Measurements from ENCODE around the gene PDE1C.

PDE1C gene

DNA sequence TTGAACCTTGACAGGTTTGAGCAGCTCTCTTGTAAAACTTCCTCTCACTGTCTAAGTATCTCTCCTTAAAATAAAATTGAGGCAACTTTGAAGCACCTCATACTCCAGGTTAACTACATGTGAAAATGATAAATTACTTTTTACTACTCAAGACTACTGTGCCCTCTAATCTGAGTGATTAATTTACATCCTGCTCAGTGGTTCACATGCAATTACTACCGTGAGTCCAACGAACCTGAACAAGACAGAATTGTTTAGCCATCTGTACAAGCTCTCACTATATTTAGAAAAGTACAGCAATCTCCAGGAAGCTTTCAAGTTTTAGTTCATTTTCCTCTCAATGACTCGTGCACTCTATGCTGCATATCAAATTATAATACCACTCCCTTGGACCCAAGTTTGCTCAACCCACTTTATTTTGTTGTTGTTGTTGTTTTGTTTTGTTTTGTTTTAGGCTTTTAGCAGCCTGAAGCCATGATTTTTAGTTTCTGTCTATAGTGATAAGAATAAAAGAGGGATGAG is 21.2 kb downstream of the PDE1C start:
- H3K4me1 Mint-ChIP-seq = peaks cover 15% of the 10 kb centered on the region
- DNase-seq = no peak
- TF ChIP-seq, protein P1, sequence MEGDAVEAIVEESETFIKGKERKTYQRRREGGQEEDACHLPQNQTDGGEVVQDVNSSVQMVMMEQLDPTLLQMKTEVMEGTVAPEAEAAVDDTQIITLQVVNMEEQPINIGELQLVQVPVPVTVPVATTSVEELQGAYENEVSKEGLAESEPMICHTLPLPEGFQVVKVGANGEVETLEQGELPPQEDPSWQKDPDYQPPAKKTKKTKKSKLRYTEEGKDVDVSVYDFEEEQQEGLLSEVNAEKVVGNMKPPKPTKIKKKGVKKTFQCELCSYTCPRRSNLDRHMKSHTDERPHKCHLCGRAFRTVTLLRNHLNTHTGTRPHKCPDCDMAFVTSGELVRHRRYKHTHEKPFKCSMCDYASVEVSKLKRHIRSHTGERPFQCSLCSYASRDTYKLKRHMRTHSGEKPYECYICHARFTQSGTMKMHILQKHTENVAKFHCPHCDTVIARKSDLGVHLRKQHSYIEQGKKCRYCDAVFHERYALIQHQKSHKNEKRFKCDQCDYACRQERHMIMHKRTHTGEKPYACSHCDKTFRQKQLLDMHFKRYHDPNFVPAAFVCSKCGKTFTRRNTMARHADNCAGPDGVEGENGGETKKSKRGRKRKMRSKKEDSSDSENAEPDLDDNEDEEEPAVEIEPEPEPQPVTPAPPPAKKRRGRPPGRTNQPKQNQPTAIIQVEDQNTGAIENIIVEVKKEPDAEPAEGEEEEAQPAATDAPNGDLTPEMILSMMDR (IDR thresholded peaks at IDR 0.05) = no peak
- H3K27ac Mint-ChIP-seq = no peak overlapping the region
- no peaks in the 10 kb centered on the region for H3K36me3 Mint-ChIP-seq (ENCODE audit: low read depth)
- H3K9me3 Mint-ChIP-seq = no peaks in the 10 kb centered on the region
- H3K4me3 Mint-ChIP-seq = no peak overlapping the region
- H3K27me3 Mint-ChIP-seq (ENCODE audit: low read depth, poor library complexity) = no peaks in the 10 kb centered on the region

DNA sequence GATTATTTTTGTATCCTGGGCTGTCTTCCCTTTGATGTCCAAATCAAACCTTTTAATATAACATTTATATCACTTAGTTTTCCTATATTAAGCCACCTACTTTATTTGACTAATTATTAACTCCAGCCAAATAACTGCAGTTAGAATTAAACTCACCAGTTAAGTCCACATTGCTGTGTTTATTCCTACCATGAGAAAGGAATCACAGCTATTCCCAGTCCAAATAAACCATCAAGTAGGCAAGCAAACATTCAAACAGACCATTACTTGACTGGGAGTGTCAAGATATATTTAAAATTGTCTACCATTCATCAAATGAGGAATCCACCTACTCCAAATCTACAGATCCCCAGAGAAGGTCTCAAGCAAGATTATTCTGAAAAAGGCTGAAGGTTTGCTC is 22.4 kb downstream of the PDE1C start:
- Mint-ChIP-seq H3K4me1 (peaks cover 20% of the 10 kb centered on the region), H3K36me3 (ENCODE audit: low read depth) (no peaks in the 10 kb centered on the region), H3K4me3 (no peak overlapping the region), H3K9me3 (no peaks in the 10 kb centered on the region), H3K27me3 (ENCODE audit: low read depth, poor library complexity) (no peaks in the 10 kb centered on the region), H3K27ac (no peak overlapping the region)
- TF ChIP-seq, protein P1 (IDR thresholded peaks at IDR 0.05) = no peak
- no peak for DNase-seq

DNA sequence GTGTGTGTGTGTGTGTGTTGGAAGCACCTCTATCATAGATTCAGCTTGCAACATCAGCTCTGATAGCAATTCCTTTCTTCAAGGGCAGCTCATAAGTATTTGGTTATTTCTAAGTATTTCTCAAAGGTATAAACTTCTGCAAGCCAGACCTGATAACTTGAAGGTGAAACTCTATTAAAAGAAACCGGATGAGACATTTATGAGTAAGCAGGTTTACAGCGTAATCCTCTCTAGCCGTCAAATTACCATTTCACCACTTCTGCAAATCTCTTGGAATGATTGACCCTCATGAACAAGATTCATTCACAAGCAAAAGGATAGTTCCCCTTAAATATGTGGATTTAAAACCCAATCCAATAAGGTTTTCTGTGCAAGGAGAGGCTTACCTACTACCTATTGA is 23.1 kb downstream of the PDE1C start:
- no peaks in the 10 kb centered on the region for H3K36me3 Mint-ChIP-seq (ENCODE audit: low read depth)
- DNase-seq = no peak
- peaks cover 20% of the 10 kb centered on the region for H3K4me1 Mint-ChIP-seq
- H3K27me3 Mint-ChIP-seq (ENCODE audit: low read depth, poor library complexity) = no peaks in the 10 kb centered on the region
- no peaks in the 10 kb centered on the region for H3K9me3 Mint-ChIP-seq
- no peak overlapping the region for H3K4me3 Mint-ChIP-seq
- H3K27ac Mint-ChIP-seq = no peak overlapping the region
- TF ChIP-seq, protein P1 (IDR thresholded peaks at IDR 0.05) = no peak

DNA sequence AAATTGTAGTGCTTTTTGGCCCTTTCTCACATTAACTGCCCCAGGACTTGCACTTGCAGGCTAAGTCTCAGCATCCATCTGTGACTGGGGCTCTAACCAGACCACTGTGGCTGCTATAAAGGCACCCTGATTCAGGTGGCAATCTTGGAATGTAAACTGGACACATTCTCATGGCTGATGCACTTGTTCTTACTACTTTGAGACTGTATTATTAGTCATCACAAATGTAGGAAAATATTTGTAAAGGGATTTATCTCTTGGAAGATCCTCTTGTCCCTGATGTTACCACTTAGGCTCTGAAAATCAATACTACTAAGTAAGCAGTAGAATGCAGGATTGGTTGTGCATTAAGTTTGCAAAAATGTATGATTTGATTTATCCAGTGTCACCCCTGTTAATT is 25.0 kb downstream of the PDE1C start:
- Mint-ChIP-seq H3K36me3 (ENCODE audit: low read depth) (no peaks in the 10 kb centered on the region), H3K4me3 (no peak overlapping the region), H3K27ac (no peak overlapping the region), H3K27me3 (ENCODE audit: low read depth, poor library complexity) (no peaks in the 10 kb centered on the region), H3K4me1 (peaks cover 30% of the 10 kb centered on the region), H3K9me3 (no peaks in the 10 kb centered on the region)
- no peak for DNase-seq
- TF ChIP-seq, protein P1 (IDR thresholded peaks at IDR 0.05) = no peak

DNA sequence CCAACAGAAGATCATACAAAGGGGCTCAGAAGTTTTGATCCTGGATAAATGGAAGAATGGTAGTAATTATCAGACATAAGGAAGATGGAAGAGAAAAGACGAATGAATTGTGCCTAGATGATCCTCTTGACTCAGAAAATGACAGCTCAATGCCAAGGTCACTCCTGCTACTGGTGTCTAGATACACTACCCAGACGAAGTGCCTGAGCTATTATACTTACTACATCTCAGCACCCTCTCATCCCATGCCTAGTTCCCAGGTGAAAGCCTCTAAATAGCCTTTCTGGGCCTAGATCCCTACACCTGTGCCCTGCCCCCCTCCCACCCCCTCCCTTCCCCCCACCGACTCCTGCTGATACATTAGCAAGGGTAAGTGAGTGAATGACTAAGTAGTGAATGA is 25.5 kb downstream of the PDE1C start:
- Mint-ChIP-seq H3K4me1 (peaks cover 30% of the 10 kb centered on the region), H3K4me3 (no peak overlapping the region), H3K36me3 (ENCODE audit: low read depth) (no peaks in the 10 kb centered on the region), H3K27me3 (ENCODE audit: low read depth, poor library complexity) (no peaks in the 10 kb centered on the region), H3K9me3 (no peaks in the 10 kb centered on the region), H3K27ac (no peak overlapping the region)
- TF ChIP-seq, protein P1 (IDR thresholded peaks at IDR 0.05) = no peak
- DNase-seq = no peak

DNA sequence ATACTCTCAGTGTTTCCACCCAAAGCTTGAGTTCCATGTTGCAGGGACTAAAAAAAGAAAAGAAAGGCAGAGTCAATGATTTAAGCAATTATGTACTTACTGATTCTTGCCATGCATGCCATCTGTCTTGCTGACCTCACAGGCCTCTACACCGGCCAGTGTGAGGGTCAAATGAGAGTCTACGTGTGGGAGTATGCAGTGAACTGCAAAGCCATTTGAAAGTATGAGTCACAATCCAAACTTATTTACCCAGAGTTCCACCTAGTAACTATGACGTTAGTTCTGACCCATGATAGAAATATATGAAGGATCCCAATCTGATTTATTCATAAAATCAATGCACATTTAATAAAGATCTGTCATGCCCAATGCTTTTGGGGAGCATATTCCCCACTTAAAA is 26.5 kb downstream of the PDE1C start:
- H3K4me3 Mint-ChIP-seq = no peak overlapping the region
- peaks cover 21% of the 10 kb centered on the region for H3K4me1 Mint-ChIP-seq
- DNase-seq = no peak
- H3K27me3 Mint-ChIP-seq (ENCODE audit: low read depth, poor library complexity) = no peaks in the 10 kb centered on the region
- H3K9me3 Mint-ChIP-seq = no peaks in the 10 kb centered on the region
- H3K36me3 Mint-ChIP-seq (ENCODE audit: low read depth) = no peaks in the 10 kb centered on the region
- TF ChIP-seq, protein P1 (IDR thresholded peaks at IDR 0.05) = no peak
- H3K27ac Mint-ChIP-seq = no peak overlapping the region
